Measurements from ENCODE around the gene RNASEH2A.

RNASEH2A gene

DNA sequence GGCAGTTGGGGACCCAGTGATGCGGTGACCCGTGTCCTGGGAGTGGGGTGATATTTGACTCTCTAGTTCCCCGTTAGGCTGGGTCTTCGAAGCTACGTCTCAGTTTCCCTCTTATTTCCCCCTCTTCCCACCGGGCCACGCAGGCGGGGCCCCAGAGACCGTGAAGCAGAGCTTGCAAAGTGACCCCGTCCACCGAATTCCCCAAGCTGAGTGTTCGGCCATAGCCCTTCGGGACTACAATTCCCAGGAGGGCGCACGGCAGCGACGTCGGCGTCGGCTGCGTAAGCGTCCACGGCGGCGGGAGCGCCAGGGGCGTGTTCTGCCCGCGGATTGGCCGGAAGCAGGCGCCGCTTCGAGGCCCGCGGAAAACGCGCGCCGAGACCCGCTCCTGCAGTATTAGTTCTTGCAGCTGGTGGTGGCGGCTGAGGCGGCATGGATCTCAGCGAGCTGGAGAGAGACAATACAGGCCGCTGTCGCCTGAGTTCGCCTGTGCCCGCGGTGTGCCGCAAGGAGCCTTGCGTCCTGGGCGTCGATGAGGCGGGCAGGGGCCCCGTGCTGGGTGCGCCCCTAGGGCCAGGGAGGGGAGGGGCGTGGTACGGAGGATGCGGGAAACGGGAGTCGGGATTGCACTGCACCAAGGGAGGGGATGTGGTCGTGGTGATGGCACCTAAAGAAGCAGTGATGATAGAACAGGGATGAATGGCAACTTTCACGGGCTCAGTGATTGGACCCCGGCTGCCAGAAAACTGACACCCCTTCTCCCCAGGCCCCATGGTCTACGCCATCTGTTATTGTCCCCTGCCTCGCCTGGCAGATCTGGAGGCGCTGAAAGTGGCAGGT lies at the start of gene RNASEH2A:
RNASEH2A (plus strand) TSS at position 343 of the 840 bp plus-strand sequence; CDS start at position 433, 90 bp downstream.
- Mint-ChIP-seq H3K4me1 (peaks cover 19% of the 10 kb centered on the region), H3K36me3 (ENCODE audit: insufficient read depth) (peaks cover 8% of the 10 kb centered on the region), H3K4me3 (peak within 1 kb of the TSS; percentile 94), H3K27me3 (no peaks in the 10 kb centered on the region), H3K9me3 (no peaks in the 10 kb centered on the region), H3K27ac (ENCODE audit: low read depth) (peak within 1 kb of the TSS; percentile 59)
- DNase-seq (ENCODE audit: low spot score in 2 of 2): peak; percentile 65 to 75
- peak; percentile 92 for ATAC-seq (replicated peaks; ENCODE audit: extremely low read depth, poor library complexity, severe bottlenecking)

DNA sequence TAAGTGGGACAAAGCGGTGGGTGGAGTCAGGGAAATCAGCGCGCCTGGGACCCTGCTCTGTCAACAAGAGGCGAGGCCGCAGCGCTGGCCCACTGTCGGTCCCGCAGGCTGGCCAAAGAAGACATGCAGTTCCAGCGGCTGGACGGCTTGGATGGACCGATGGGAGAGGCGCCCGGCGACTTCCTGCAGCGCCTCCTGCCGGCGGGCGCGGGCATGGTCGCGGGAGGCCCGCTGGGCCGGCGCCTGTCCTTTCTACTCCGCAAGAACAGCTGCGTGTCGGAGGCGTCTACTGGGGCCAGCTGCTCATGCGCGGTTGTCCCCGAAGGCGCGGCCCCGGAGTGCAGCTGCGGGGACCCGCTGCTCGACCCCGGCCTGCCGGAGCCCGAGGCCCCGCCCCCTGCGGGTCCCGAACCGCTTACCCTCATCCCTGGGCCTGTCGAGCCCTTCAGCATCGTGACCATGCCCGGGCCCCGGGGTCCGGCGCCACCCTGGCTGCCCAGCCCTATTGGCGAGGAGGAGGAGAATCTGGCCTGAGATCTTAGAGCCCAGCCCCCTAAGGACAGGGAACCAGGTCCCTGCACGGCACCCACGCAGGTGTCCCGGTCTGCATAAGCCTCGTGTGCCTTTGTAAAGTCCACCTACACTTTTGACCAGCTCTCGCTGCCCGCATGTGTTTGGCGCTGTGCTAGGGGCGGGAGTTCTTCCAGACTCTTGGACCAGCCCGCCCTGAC lies 48.7 kb upstream of the RNASEH2A start:
- Mint-ChIP-seq H3K4me3 (no peak overlapping the region), H3K27me3 (peaks cover 33% of the 10 kb centered on the region), H3K27ac (ENCODE audit: low read depth) (no peak overlapping the region), H3K36me3 (ENCODE audit: insufficient read depth) (peaks cover 6% of the 10 kb centered on the region), H3K4me1 (no peaks in the 10 kb centered on the region), H3K9me3 (no peaks in the 10 kb centered on the region)
- peak; percentile 65 for ATAC-seq (replicated peaks; ENCODE audit: extremely low read depth, poor library complexity, severe bottlenecking)
- DNase-seq (ENCODE audit: low spot score in 2 of 2): peak in 1 of 2 donors; percentile 49

DNA sequence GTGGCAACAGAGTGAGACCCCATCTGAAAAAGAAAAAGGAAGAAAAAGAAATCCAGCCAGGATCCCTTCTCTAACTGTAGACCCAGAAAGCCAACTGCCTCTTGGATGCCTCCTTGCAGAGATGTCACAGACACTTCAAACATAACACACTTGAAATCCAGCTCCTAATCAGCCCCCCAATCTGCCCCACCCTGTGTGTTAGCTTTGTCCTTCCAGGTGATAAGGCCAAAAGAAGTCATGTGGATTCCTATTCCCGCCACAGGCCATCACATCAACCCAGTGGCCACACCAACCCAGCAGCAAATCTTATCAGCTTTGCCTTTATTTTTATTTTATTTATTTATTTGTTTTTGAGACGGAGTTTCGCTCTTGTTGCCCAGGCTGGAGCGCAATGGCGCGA lies 46.7 kb upstream of the RNASEH2A start:
- H3K4me3 Mint-ChIP-seq: no peak overlapping the region
- ATAC-seq (replicated peaks; ENCODE audit: extremely low read depth, poor library complexity, severe bottlenecking) (no peak), DNase-seq (ENCODE audit: low spot score in 2 of 2) (no peak)
- peaks cover 19% of the 10 kb centered on the region for H3K27me3 Mint-ChIP-seq
- no peaks in the 10 kb centered on the region for H3K9me3 Mint-ChIP-seq
- H3K36me3 Mint-ChIP-seq (ENCODE audit: insufficient read depth): peaks cover 6% of the 10 kb centered on the region
- no peaks in the 10 kb centered on the region for H3K4me1 Mint-ChIP-seq
- no peak overlapping the region for H3K27ac Mint-ChIP-seq (ENCODE audit: low read depth)

DNA sequence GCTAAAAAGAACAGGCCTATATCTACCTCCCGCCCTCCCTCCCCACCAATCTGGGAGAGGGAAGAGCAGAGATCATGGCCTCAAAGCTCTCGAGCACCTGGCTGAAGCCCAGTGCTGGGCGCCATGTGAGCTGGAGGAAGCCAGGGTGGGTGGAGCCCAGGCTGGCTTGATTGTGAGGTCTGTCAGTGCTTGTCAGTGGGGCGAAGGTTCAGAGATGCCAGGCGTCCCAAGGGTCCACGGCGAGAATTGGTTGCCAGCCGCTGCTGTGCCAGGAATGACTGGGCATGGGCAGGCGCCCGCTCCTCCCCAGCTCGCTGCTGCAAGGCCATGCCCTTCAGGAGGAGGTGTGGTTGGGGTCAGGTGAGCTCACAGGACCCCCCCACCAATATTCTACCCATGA lies 43.3 kb upstream of the RNASEH2A start:
- no peak for ATAC-seq (replicated peaks; ENCODE audit: extremely low read depth, poor library complexity, severe bottlenecking)
- peaks cover 6% of the 10 kb centered on the region for H3K4me1 Mint-ChIP-seq
- H3K27ac Mint-ChIP-seq (ENCODE audit: low read depth): no peak overlapping the region
- H3K4me3 Mint-ChIP-seq: no peak overlapping the region
- peaks cover 3% of the 10 kb centered on the region for H3K36me3 Mint-ChIP-seq (ENCODE audit: insufficient read depth)
- no peaks in the 10 kb centered on the region for H3K27me3 Mint-ChIP-seq
- DNase-seq (ENCODE audit: low spot score in 2 of 2): no peak
- no peaks in the 10 kb centered on the region for H3K9me3 Mint-ChIP-seq

DNA sequence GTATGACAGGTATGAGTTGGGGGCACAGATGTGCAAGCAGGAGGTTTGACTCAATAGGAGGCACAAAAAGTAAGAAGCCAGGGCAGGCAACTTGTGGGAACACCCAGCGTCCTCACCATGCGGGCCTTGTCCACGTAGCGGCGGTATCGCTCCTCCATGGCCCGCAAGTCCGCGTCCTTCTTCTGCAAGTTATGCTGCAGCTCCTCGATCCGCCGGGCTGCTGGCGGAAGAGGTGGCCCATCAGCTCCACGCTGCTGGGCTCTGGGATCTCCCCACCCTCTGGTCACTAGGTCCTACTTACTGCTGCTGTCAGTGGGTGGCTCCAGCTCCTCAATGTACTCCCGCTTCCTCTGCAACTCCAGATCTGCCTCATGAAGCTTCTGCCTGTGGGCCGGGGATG lies 41.7 kb upstream of the RNASEH2A start:
- Mint-ChIP-seq H3K27me3 (no peaks in the 10 kb centered on the region), H3K4me1 (peaks cover 6% of the 10 kb centered on the region)

DNA sequence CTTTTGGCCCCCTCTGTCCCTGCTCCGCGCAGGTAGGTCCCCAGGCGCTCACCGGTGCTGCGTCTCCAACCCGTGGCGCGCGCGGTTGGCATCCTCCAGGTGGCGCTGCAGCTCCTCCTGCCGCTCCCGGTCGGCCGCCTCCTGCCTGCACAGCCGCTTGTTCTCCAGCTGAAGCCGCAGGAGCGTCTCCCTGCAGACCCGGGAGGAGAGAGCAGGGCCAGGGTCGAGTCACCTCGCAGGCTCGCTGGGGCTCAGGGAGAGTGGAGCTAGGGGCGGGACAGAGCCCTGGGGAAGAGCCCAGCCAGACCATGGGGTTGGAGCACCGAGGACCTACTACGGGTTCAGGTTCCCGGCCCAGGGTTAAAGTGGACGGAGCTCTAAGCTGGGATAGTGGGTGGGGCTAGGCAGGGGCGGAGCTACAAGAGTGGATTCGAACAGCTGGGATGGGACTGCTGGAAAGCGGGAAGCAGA lies 40.3 kb upstream of the RNASEH2A start:
- DNase-seq (ENCODE audit: low spot score in 2 of 2) (peak; percentile 72 to 86), ATAC-seq (replicated peaks; ENCODE audit: extremely low read depth, poor library complexity, severe bottlenecking) (peak; percentile 75)
- no peaks in the 10 kb centered on the region for H3K9me3 Mint-ChIP-seq
- no peak overlapping the region for H3K27ac Mint-ChIP-seq (ENCODE audit: low read depth)
- no peaks in the 10 kb centered on the region for H3K27me3 Mint-ChIP-seq
- no peak overlapping the region for H3K4me3 Mint-ChIP-seq
- H3K36me3 Mint-ChIP-seq (ENCODE audit: insufficient read depth): peaks cover 3% of the 10 kb centered on the region
- peaks cover 6% of the 10 kb centered on the region for H3K4me1 Mint-ChIP-seq

More for the DNA sequence above, 41.7 kb upstream of the RNASEH2A start:
- Mint-ChIP-seq H3K9me3 (no peaks in the 10 kb centered on the region), H3K27ac (ENCODE audit: low read depth) (no peak overlapping the region), H3K4me3 (no peak overlapping the region), H3K36me3 (ENCODE audit: insufficient read depth) (peaks cover 3% of the 10 kb centered on the region)
- DNase-seq (ENCODE audit: low spot score in 2 of 2): no peak
- no peak for ATAC-seq (replicated peaks; ENCODE audit: extremely low read depth, poor library complexity, severe bottlenecking)

DNA sequence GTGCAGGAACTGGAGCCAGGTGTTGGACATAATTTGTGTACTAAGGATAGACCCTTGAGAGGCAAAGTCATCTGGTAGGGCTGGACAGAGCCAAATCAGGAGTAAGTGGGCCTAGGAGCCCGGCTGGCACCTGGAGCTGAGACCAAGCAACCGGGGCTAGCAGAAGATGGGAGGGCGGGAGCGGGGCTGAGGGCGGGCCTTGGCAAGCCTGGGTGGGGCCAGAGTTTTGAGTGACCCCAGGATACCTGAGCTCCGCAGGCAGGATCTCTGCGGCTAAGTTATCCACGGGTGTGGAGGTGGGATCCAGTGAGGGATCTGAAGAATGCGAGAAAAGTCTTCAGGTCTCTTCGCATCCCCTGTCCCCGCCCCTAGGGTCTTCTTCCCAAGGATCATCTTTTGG lies 39.2 kb upstream of the RNASEH2A start:
- H3K9me3 Mint-ChIP-seq: no peaks in the 10 kb centered on the region
- no peaks in the 10 kb centered on the region for H3K36me3 Mint-ChIP-seq (ENCODE audit: insufficient read depth)
- H3K27me3 Mint-ChIP-seq: no peaks in the 10 kb centered on the region
- no peak for ATAC-seq (replicated peaks; ENCODE audit: extremely low read depth, poor library complexity, severe bottlenecking)
- peaks cover 6% of the 10 kb centered on the region for H3K4me1 Mint-ChIP-seq
- no peak overlapping the region for H3K27ac Mint-ChIP-seq (ENCODE audit: low read depth)
- no peak for DNase-seq (ENCODE audit: low spot score in 2 of 2)
- no peak overlapping the region for H3K4me3 Mint-ChIP-seq

DNA sequence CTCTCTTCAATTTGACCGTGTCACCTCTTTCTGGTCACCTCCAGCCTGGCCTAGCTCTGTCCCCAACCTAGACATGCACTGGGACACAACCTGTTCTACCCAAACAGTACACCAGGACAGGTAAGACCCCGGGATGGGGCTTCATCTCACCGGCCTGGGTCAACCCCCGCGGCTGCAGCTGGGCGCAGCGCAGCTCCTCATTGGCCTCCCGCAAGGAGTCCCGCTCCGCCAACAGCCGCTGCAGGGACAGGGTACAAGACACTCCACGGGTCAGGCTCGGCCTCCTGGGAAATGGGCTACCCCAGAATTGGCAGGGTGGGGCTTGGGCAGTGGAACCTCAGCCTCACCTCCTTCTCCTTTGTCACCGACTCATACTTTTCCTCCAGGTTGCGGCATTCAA lies 38.7 kb upstream of the RNASEH2A start:
- H3K27ac Mint-ChIP-seq (ENCODE audit: low read depth): no peak overlapping the region
- no peaks in the 10 kb centered on the region for H3K9me3 Mint-ChIP-seq
- peaks cover 6% of the 10 kb centered on the region for H3K4me1 Mint-ChIP-seq
- no peaks in the 10 kb centered on the region for H3K27me3 Mint-ChIP-seq
- no peaks in the 10 kb centered on the region for H3K36me3 Mint-ChIP-seq (ENCODE audit: insufficient read depth)
- no peak overlapping the region for H3K4me3 Mint-ChIP-seq
- DNase-seq (ENCODE audit: low spot score in 2 of 2) (no peak), ATAC-seq (replicated peaks; ENCODE audit: extremely low read depth, poor library complexity, severe bottlenecking) (no peak)

DNA sequence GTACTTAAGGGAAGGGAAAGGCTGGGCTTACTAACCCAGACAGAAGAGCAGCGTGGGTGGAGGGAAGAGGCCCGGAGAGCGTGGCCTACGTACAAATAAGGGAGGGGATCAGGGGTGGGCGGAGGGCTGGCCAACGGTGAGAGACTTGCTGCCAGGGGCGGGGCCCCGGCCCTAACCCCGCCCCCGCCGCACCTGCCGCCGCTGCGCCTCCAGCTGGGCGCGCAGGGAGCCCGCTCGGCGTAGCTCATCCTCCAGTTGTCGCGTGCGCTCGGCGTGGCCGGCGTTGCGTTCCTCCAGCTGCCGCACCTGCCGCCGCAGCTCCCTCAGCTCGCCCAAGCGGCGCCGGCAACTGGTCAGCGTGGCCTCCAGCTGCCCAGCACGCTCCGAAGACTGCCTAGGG lies 36.7 kb upstream of the RNASEH2A start:
- Mint-ChIP-seq H3K4me1 (peaks cover 15% of the 10 kb centered on the region), H3K9me3 (no peaks in the 10 kb centered on the region), H3K4me3 (peak overlapping the region; percentile 12), H3K27ac (ENCODE audit: low read depth) (no peak overlapping the region), H3K27me3 (no peaks in the 10 kb centered on the region), H3K36me3 (ENCODE audit: insufficient read depth) (peaks cover 1% of the 10 kb centered on the region)
- ATAC-seq (replicated peaks; ENCODE audit: extremely low read depth, poor library complexity, severe bottlenecking) (peak; percentile 64), DNase-seq (ENCODE audit: low spot score in 2 of 2) (no peak)

DNA sequence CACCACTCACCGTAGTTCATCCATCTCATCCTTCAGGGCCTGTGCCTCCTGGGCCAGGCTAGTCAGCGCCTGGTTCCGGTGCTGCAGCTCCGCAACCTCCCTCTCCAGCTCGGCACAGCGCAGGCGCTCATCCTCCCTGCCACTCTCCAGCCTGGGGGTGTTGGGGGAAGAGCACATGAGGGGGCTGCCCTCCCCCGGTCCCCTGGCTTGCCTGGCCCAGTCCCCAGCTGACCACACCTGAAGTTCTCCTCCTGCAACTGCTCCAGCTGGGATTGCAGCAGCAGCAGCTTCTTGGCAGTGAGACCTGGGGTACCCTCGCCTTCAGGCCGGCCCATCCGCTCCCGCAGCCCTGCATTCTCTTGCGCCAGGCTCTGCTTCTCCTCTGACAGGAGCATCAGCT lies 35.5 kb upstream of the RNASEH2A start:
- no peak for ATAC-seq (replicated peaks; ENCODE audit: extremely low read depth, poor library complexity, severe bottlenecking)

DNA sequence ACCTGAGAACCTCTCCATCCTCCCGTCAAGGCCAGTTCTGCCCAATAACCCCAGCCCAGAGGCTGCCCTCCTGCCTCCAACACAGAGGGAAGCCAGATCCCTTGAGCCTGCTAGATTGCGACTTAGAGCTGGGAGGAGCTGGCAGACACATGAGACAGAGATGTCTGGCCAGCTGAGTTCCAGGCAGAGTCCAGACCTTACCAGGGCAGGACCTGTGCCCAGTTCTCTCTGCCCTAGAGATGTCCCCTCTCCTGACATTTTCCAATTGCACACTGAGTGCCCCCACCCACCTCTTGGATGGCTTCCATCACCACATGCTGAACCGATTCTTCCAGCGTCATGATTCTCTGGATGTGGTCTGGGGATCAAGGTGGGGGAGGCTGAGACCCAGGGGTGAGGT lies 34.1 kb upstream of the RNASEH2A start:
- no peaks in the 10 kb centered on the region for H3K9me3 Mint-ChIP-seq
- H3K4me1 Mint-ChIP-seq: peaks cover 9% of the 10 kb centered on the region
- no peaks in the 10 kb centered on the region for H3K27me3 Mint-ChIP-seq
- ATAC-seq (replicated peaks; ENCODE audit: extremely low read depth, poor library complexity, severe bottlenecking) (no peak), DNase-seq (ENCODE audit: low spot score in 2 of 2) (no peak)
- peaks cover 8% of the 10 kb centered on the region for H3K36me3 Mint-ChIP-seq (ENCODE audit: insufficient read depth)
- H3K4me3 Mint-ChIP-seq: no peak overlapping the region
- no peak overlapping the region for H3K27ac Mint-ChIP-seq (ENCODE audit: low read depth)

More for the DNA sequence above, 35.5 kb upstream of the RNASEH2A start:
- Mint-ChIP-seq H3K4me1 (peaks cover 13% of the 10 kb centered on the region), H3K36me3 (ENCODE audit: insufficient read depth) (peaks cover 2% of the 10 kb centered on the region), H3K4me3 (no peak overlapping the region), H3K27ac (ENCODE audit: low read depth) (no peak overlapping the region), H3K9me3 (no peaks in the 10 kb centered on the region), H3K27me3 (no peaks in the 10 kb centered on the region)
- DNase-seq (ENCODE audit: low spot score in 2 of 2): no peak

DNA sequence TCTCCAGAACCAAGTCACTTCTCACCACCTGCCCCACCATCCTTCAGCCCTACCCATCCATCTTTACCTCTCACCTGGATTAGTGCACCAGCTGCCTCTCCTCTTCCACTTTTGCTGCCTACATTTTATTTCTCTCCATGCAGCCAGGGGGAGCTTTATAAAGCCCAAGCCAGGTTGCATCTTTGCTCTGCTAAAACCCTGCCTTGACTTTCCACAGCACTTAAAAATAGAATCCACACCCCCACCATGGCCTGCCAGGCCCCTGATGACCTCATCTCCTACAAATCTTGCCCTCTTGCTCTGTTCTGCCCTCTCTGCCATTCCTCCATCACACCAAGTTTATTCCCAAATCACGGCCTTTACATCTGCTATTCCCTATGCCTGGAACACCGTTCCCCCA lies 32.8 kb upstream of the RNASEH2A start:
- Mint-ChIP-seq H3K4me1 (peaks cover 15% of the 10 kb centered on the region), H3K27me3 (no peaks in the 10 kb centered on the region), H3K4me3 (peak overlapping the region; percentile 16), H3K27ac (ENCODE audit: low read depth) (no peak overlapping the region), H3K36me3 (ENCODE audit: insufficient read depth) (peaks cover 11% of the 10 kb centered on the region), H3K9me3 (no peaks in the 10 kb centered on the region)
- ATAC-seq (replicated peaks; ENCODE audit: extremely low read depth, poor library complexity, severe bottlenecking) (no peak), DNase-seq (ENCODE audit: low spot score in 2 of 2) (no peak)

Measured in central memory CD8-positive, alpha-beta T cell (primary cell).